Endothelial cell of umbilical vein (primary cell): ENCODE measurements around the gene SIPA1L3. TPM values are rescaled to one million over a fixed set of nuclear protein-coding genes. Genes with fewer than 3 reads are reported as not detected.

Experiments
- BruUV-seq: library from RNA; stranded (reverse); fragments of 400-500 nt; replicated peaks from 2 replicates; lab custom pipeline; 2021; lab: Mats Ljungman, UMichigan
- CTCF ChIA-PET: fragments of 300-600, 350-600 bp; sonication (Branson Sonifier 250); formaldehyde crosslinking; loops from one replicate; lab custom pipeline; 2021; ENCODE audit warnings: antibody characterized with exemption, inconsistent platforms; lab: Charles Lee
- POLR2A ChIA-PET: fragments of 300-600, 350-600 bp; sonication (Branson Sonifier 250); formaldehyde crosslinking; loops from one replicate; lab custom pipeline; 2021; ENCODE audit warnings: antibody characterized with exemption, inconsistent platforms; lab: Charles Lee
- DNase-seq: peaks from one replicate; pipeline ENCODE4 v3.0.0-alpha.2; 2011; ENCODE audit warnings: low read depth, low spot score
- FAIRE-seq: peaks from 2 replicates; lab custom pipeline; 2011; peaks lifted over from hg19 to GRCh38; lab: Jason Lieb, UNC
- H2AFZ ChIP-seq: 2 replicates; pipeline ENCODE4 v1.6.0; 2012; ENCODE audit warnings: low read depth, low read length, control low read depth, inconsistent platforms
- H3K27ac ChIP-seq: 2 replicates; pipeline ENCODE4 v1.5.1; 2011; ENCODE audit warnings: low read depth, mild to moderate bottlenecking, control low read depth, low read length, moderate library complexity; ENCODE audit not compliant: insufficient read depth
- H3K27me3 ChIP-seq, 2 experiments: 2 replicates each; pipeline versions ENCODE4 v1.6.0 to v1.6.1; 2011; ENCODE audit warnings: low read length in 2 of 2, mixed read lengths in 1 of 2; ENCODE audit not compliant: control insufficient read depth in 2 of 2, insufficient read depth in 2 of 2
- H3K36me3 ChIP-seq, 2 experiments: 2 replicates in 1 of 2; 3 replicates in 1 of 2; pipeline ENCODE4 v1.5.1; 2011; ENCODE audit warnings: low read length in 2 of 2, mild to moderate bottlenecking in 1 of 2, moderate library complexity in 1 of 2; ENCODE audit not compliant: control insufficient read depth in 2 of 2, insufficient read depth in 2 of 2; ENCODE audit errors: extremely low read depth in 1 of 2
- H3K4me1 ChIP-seq: 3 replicates; pipeline ENCODE4 v1.5.1; 2011; ENCODE audit warnings: mild to moderate bottlenecking, low read length; ENCODE audit not compliant: control insufficient read depth, insufficient read depth; ENCODE audit errors: extremely low read depth
- H3K4me2 ChIP-seq: 2 replicates; pipeline ENCODE4 v1.6.1; 2011; ENCODE audit warnings: low read length, control low read depth, mixed read lengths; ENCODE audit not compliant: insufficient read depth
- H3K4me3 ChIP-seq, 3 experiments: fragments of 200-600 bp in 1 of 3; sonication (generic), shearing (Covaris generic) in 1 of 3; replicated peaks in 1 of 3; 2 replicates each; pipeline ENCODE4 v1.5.1; 2011 to 2016; ENCODE audit warnings: control low read depth in 3 of 3, low read length in 3 of 3, mild to moderate bottlenecking in 2 of 3, inconsistent platforms in 1 of 3, low read depth in 1 of 3, moderate library complexity in 1 of 3; ENCODE audit not compliant: insufficient read depth in 1 of 3
- H3K79me2 ChIP-seq: 2 replicates; pipeline ENCODE4 v1.6.0; 2012; ENCODE audit warnings: low read length, inconsistent platforms; ENCODE audit not compliant: control insufficient read depth, insufficient read depth
- H3K9ac ChIP-seq: replicated peaks from 2 replicates; pipeline ENCODE3; 2011; ENCODE audit warnings: low read length, control low read depth; ENCODE audit not compliant: insufficient read depth; ENCODE audit errors: extremely low read depth
- H3K9me1 ChIP-seq: replicated peaks from 3 replicates; pipeline ENCODE4 v1.6.0; 2011; ENCODE audit warnings: mild to moderate bottlenecking, low read length; ENCODE audit not compliant: control insufficient read depth, insufficient read depth; ENCODE audit errors: extremely low read depth
- H3K9me3 ChIP-seq: replicated peaks from 2 replicates; pipeline ENCODE4 v1.5.1; 2012; ENCODE audit warnings: low read length, inconsistent platforms; ENCODE audit not compliant: control insufficient read depth, insufficient read depth
- H4K20me1 ChIP-seq: replicated peaks from 2 replicates; pipeline ENCODE3; 2011; ENCODE audit warnings: mild to moderate bottlenecking, low read length; ENCODE audit not compliant: control insufficient read depth, insufficient read depth; ENCODE audit errors: extremely low read depth
- EZH2 ChIP-seq: IDR thresholded peaks from 2 replicates; pipeline ENCODE4 v1.6.1; 2012; ENCODE audit warnings: borderline replicate concordance, low read depth, mild to moderate bottlenecking, moderate library complexity, low read length, inconsistent platforms; ENCODE audit not compliant: severe bottlenecking
- FOS ChIP-seq: IDR thresholded peaks from 2 replicates; pipeline ENCODE4 v1.6.1; 2011; ENCODE audit warnings: mild to moderate bottlenecking, low read length, moderate library complexity, borderline replicate concordance; ENCODE audit not compliant: insufficient read depth
- GATA2 ChIP-seq: IDR thresholded peaks from 2 replicates; pipeline ENCODE4 v1.7.0; 2011; ENCODE audit warnings: low read depth, mild to moderate bottlenecking, moderate library complexity, mixed read lengths, low read length; ENCODE audit not compliant: insufficient read length, insufficient read depth
- JUN ChIP-seq: IDR thresholded peaks from 2 replicates; pipeline ENCODE4 v1.6.1; 2011; ENCODE audit warnings: borderline replicate concordance, low read depth; ENCODE audit not compliant: insufficient read length, insufficient read depth
- MYC ChIP-seq: IDR thresholded peaks from one replicate; pipeline ENCODE4 v1.6.1; 2011; ENCODE audit warnings: mild to moderate bottlenecking, low read depth, low read length
- POLR2A ChIP-seq: IDR thresholded peaks from 2 replicates; pipeline ENCODE4 v1.6.1; 2012; ENCODE audit warnings: low read depth, mild to moderate bottlenecking, control low read depth, low read length
- POLR2AphosphoS5 ChIP-seq: IDR thresholded peaks from 2 replicates; pipeline ENCODE4 v1.6.1; 2012; ENCODE audit warnings: low read depth, mild to moderate bottlenecking, control low read depth, low read length, moderate library complexity; ENCODE audit not compliant: insufficient read depth
- dilution Hi-C: fragments of 300-500 bp; cut with MboI; formaldehyde crosslinking; loops from one replicate; pipeline ENCODE4 v1.15.0; 2019; ENCODE audit warnings: low sequenced_read_pairs; ENCODE audit not compliant: extremely low pct_ligation_motif_present
- intact Hi-C: fragments of 100-400 bp; cut with micrococcal nuclease; formaldehyde crosslinking; loops from one replicate; pipeline ENCODE4 v1.10.0; 2022
- polyA plus RNA-seq, 4 experiments: library from polyadenylated mRNA; depleted of rRNA in 3 of 4; stranded (reverse) in 3 of 4; unstranded in 1 of 4; fragments of >200 nt; gene quantifications; 2 replicates each; pipeline versions ENCODE4 v1.2.1 to v1.2.3, GENCODE V29; 2011 to 2012; ENCODE audit warnings: missing spikeins in 1 of 4
- total RNA-seq: library from RNA; stranded (reverse); gene quantifications from 2 replicates; pipeline ENCODE4 v1.2.3, GENCODE V29; 2021
- TF ChIP-seq, protein P1 (sequence below), 2 donors: IDR thresholded peaks; 1 replicate in 1 of 2; 2 replicates in 1 of 2; pipeline ENCODE4 v1.5.1; 2011; ENCODE audit warnings: low read length in 2 of 2, mild to moderate bottlenecking in 2 of 2, moderate library complexity in 2 of 2, control low read depth in 1 of 2, inconsistent platforms in 1 of 2, low read depth in 1 of 2; ENCODE audit not compliant: insufficient read depth in 1 of 2; ENCODE audit errors: extremely low read depth in 1 of 2
- TF ChIP-seq, protein P2 (sequence below): IDR thresholded peaks from 2 replicates; pipeline ENCODE4 v1.6.1; 2011; ENCODE audit not compliant: insufficient read depth, insufficient read length

SIPA1L3 gene
- total and polyA plus RNA-seq, 2 donors (not counting 3 experiments of a cell fraction or from before 2014, with no cell fraction given) = 14.2 to 47.2 TPM

DNA sequence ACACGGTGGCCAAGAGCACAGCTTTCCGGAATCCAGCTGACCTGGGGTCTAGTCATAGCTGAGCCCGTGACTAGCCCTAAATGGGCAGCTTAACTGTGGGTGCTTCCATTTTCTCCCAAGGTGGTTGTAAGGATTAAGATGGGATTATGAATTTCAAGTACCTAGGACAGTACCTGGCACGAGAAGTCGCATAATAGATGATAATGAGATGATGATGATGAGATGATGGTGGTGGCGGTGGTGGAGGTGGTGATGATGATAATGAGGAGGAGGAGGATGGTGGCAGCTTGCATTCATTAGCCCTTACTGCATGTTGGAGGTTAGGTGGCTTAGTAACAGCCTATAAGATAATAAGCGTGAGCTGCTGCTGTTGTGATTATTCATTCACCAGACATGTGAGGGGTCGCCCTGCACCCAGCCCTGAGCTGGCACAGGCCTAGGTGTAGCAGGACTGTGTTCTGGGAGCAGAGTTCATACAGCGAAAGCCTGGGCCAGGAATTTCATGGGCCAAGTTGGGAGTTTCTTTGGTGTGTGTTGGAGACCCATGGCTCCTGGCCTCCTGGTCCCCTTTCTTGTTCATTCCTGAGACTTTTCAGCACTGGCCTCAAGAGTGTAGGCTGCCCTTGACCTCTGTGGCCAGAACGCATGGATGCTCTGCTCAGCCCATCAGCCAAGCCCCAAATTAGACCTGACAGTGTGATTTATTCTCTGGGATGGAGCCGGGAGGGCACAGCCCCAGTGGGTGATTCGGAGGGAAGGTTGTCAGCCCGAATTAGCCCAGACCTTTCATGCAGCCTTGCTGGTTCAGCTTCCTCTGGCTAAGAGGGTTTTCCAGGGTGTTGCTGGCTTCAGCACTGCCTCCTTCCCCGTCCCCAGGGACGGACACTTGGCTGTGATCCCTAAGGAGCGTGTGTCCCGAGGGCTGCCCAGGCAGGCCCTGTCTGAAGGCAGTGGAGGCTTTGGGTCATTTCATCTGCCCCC, 128.8 kb downstream of the SIPA1L3 start:
- intact Hi-C loops = no loop called here
- no peak overlapping the region for H3K27ac ChIP-seq
- ChIA-PET POLR2A (no interaction called here), CTCF (interaction anchor here (4.1 kb wide), 1 partner anchor 133 kb away, joined by 15 read pairs; no protein-coding TSS in a partner anchor)
- peaks cover 10% of the 10 kb centered on the region for H3K4me1 ChIP-seq
- H3K27me3 ChIP-seq = no peaks in the 10 kb centered on the region
- H3K79me2 ChIP-seq = peaks cover 4% of the 10 kb centered on the region
- no peak overlapping the region for H2AFZ ChIP-seq
- H3K9me3 ChIP-seq = no peaks in the 10 kb centered on the region
- no peak for TF ChIP-seq GATA2
- no peak for TF ChIP-seq POLR2AphosphoS5
- no peak for TF ChIP-seq JUN
- TF ChIP-seq, protein P1, sequence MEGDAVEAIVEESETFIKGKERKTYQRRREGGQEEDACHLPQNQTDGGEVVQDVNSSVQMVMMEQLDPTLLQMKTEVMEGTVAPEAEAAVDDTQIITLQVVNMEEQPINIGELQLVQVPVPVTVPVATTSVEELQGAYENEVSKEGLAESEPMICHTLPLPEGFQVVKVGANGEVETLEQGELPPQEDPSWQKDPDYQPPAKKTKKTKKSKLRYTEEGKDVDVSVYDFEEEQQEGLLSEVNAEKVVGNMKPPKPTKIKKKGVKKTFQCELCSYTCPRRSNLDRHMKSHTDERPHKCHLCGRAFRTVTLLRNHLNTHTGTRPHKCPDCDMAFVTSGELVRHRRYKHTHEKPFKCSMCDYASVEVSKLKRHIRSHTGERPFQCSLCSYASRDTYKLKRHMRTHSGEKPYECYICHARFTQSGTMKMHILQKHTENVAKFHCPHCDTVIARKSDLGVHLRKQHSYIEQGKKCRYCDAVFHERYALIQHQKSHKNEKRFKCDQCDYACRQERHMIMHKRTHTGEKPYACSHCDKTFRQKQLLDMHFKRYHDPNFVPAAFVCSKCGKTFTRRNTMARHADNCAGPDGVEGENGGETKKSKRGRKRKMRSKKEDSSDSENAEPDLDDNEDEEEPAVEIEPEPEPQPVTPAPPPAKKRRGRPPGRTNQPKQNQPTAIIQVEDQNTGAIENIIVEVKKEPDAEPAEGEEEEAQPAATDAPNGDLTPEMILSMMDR (IDR thresholded peaks at IDR 0.05; ENCODE audit: extremely low read depth in 1 of 2, insufficient read depth in 1 of 2, low read depth in 1 of 2, low read length in 2 of 2) = no peak
- TF ChIP-seq EZH2 = no peak
- TF ChIP-seq POLR2A = no peak
- TF ChIP-seq FOS = no peak
- no peak for TF ChIP-seq MYC
- TF ChIP-seq, protein P2, sequence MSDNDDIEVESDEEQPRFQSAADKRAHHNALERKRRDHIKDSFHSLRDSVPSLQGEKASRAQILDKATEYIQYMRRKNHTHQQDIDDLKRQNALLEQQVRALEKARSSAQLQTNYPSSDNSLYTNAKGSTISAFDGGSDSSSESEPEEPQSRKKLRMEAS = no peak
- no peak overlapping the region for H3K4me3 ChIP-seq
- no peak for DNase-seq
- no peaks in the 10 kb centered on the region for H3K36me3 ChIP-seq
- dilution Hi-C loops = no loop called here
- H3K4me2 ChIP-seq = no peak overlapping the region
- no peak for FAIRE-seq
- no peak overlapping the region for H3K9ac ChIP-seq
- H3K9me1 ChIP-seq = no peaks in the 10 kb centered on the region
- no peaks in the 10 kb centered on the region for H4K20me1 ChIP-seq
- no TSS peak for BruUV-seq
